Measurements from ENCODE around the gene CEP89.
A peak's percentile ranks its signal among the peaks of the same experiment; 100 is the strongest.
"Not testable (repeated sequence)": the region's sequence is repeated elsewhere in the genome, so short reads cannot be mapped to it uniquely, and the experiment has no call there.

CEP89 gene
- total RNA-seq: 15.5 to 23.9 reads per million in 2 experiments

DNA sequence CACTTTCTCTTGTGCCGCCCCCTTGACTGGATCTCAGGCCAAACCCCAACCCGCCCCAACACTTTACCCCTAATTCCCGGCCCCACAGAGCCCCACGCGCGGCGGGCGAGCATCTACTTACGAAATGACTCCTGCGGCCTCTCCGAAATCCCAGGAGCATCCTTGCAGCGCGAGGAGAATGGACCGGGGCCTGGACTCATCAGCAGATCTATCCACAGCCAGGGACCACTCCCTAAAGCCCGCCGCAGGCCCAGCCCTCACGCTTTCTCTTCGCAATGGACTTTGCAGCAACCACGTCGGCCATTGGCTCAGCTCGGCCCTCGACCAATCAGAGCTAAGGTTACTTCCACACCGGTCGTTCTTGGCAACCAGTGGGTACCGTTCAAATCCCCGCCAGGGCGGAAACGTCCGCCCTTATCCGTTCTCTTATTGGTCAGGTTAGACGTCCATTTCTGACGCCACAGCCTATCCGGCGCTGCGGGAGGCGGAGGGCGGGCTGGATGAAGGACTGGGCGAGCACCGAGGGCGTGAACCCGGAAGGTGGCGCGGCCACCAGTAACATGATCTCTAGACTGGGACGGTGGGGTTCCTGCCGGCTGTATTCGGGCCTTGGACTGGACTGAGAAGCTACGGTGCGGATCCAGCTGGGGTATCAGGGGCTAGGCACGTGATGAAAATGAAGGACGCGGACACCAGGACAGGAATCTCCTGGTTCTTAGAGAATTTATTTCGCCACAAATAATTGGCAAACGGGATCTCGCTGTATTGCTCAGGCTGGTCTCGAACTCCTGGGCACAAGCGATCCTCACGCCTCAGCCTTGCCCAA lies at the start of gene CEP89, which contains the start of gene FAAP24:
Gene CEP89 (minus strand): TSS at position 244 of the 826 bp plus-strand sequence. CDS start 84 bp downstream, at position 160.
Gene FAAP24 (plus strand): TSS at position 528 of the 826 bp plus-strand sequence. CDS start 955 bp downstream, outside the sequence.
- peak; percentile 98 for DNase-seq (ENCODE audit: low read depth)

DNA sequence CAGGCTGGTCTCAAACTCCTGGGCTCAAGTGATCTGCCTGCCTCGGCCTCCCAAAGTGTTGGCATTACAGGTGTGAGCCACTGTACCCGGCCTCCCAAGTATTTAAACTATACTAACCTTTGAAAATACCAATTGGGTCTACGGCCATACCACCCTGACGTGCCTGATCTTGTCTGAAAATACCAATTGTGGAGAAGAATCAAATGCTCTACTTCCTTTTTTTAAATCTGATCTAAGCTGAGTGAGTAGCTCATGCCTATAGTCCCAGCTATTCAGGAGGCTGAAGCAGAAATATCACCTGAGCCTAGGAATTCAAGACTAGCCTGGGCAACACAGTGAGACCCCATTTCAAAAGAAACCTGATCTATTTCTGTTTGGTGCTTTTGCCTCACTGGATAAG lies 39.1 kb upstream of the CEP89 start:
- not testable (repeated sequence) for DNase-seq (ENCODE audit: low read depth)

DNA sequence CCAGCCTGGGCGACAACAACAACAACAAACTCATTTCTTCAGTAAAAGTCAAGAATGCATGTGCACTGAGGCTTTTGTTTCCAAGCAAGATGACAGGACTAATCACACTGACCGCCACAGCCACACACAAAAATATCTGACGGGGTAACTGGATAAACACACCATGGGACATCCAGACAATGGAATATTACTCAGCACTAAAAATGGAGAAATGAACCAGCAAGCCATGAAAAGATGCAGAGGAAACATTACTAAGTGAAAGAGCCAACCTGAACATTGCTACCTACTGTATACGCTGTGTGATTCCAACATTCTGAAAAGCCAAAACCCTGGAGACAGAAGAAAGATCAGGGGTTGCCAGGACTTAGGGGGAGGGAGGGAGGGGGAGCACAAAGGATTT lies 37.0 kb upstream of the CEP89 start:
- DNase-seq (ENCODE audit: low read depth): no peak

DNA sequence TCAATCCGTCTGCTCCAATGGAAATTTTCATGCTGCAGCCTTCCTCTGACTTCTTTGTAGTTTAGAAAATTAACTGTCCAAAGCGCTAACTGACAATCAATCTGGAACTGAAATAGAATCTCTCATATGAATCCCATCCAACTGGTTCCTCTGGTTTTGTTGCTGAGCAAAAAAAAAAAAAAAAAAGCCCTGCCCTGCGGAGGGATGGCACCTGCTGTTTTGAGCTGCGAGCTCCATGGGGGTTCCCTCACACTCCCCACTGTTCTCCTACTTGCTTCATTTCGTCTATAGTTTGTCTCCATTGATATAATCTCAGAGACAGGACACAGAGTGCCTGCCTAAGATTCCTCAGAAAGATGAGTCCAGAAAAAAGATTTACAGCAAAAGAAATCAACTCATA lies 33.7 kb upstream of the CEP89 start:
- no peak for DNase-seq (ENCODE audit: low read depth)

DNA sequence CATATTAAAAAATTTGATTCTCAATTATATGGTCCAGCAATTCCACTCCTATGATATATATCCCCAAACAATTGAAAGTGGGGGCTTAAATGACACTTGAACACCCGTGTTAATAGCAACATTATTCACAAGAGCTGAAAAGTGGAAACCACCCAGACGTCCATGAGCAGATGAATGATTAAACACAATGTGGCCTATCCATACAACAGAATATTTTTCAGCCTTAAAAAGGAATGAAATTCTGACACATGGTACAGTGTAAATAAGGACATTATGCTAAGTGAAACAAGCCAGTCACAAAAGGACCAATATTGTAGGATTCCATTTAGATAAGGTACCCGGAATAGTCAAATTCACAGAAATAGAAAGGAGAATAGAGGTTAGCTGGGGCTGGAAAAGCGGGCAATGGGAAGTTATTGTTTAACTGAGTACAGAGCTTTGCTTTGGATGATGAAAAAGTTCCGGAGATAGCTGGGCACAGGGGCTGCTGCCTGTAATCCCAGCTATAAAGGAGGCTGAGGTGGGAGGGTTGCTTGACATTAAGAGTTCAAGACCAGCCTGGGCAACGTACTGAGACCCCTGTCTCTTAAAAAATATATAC lies 31.8 kb upstream of the CEP89 start:
- not testable (repeated sequence) for DNase-seq (ENCODE audit: low read depth)

DNA sequence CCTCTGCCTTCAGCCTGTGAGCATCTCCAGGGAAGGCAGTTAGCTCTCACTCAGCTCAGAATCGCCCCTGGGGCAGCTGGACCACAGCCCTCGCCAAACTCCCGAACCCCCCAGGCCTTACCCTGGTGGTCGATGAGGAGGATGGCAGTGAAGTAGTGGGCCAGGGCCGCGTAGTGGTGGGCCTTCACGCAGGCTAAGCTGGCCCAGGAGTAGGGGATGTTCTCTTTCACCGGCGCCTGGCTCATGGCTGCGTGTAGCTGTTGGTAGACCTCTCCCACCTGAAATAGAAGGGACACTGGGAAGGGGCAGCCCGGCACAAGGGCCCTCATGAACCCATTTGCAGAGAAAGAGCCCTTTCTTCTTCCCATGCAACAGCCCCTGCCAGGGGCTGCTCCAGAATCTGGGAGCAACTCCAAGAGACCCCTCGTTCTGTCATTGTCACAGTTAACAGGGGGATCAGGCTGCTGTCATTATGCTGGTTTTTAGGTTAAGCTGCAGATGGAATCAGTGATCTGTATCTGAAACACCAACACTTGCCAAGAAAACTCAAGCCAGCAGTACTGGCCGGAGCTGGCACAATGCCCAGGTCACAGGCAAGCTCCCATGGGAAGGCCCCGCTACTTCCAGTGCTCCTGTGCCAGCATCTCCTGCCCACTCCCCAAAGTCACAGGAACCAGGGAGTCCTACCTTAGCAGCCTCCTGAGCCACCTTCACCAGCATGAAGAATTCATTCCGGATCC lies 30.5 kb upstream of the CEP89 start:
- DNase-seq (ENCODE audit: low read depth): not testable (repeated sequence)

DNA sequence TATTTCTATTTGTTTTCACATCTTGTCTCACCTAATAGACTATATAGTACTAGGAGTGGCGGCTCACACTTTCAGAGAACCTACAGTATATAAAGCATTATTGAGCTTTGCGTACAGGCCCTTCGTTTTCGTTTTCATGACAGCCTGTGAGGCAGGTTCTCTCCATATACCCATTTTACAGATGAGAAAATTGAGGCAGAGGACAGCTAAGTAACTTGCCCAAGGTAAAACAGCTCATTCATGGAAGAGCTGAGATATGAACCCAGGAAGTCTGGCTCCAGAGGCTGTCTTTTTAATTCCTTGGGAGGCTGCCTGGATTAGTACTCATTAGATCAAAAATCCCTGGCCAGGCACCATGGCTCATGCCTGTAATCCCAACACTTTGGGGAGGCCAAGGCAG lies 29.2 kb upstream of the CEP89 start:
- DNase-seq (ENCODE audit: low read depth): no peak

DNA sequence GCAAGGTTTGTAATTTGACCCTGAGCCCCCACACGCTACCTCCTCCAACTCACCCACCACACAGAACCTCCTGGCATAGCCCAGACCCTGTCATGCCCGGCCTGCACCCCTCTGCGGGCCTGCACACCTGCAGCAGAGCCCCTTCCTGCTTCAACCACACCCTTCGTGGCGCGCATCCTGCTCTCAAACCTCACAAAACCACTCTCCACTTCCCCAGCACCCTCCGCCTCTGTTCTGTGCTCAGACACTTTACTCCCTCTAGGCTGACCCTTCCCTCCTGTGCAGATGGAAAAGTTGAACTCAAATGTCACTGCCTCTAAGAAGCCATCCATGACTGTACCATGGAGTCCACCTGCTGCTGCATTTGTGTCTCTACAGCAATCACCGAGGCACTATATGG lies 28.8 kb upstream of the CEP89 start:
- DNase-seq (ENCODE audit: low read depth): no peak

DNA sequence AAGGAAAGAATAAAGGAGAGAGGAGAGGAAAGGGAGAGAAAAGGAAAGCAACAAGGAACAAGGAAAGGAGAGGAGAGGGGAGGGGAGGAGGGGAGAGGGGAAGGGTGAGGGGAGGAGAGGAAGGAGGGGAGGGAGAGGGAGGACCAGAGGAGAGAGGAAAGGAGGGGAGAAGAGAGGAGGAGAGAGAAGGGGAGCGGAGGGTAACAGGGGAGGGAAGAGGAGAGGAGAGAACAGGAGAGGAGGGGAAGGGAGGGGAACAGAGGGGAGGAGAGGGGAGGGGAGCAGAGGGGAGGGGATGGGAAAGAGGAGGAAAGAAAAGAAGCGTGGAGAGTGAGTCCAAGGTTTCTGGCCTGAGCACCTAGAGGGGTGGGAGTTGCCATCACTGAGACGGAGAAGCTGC lies 27.0 kb upstream of the CEP89 start:
- DNase-seq (ENCODE audit: low read depth): no peak

DNA sequence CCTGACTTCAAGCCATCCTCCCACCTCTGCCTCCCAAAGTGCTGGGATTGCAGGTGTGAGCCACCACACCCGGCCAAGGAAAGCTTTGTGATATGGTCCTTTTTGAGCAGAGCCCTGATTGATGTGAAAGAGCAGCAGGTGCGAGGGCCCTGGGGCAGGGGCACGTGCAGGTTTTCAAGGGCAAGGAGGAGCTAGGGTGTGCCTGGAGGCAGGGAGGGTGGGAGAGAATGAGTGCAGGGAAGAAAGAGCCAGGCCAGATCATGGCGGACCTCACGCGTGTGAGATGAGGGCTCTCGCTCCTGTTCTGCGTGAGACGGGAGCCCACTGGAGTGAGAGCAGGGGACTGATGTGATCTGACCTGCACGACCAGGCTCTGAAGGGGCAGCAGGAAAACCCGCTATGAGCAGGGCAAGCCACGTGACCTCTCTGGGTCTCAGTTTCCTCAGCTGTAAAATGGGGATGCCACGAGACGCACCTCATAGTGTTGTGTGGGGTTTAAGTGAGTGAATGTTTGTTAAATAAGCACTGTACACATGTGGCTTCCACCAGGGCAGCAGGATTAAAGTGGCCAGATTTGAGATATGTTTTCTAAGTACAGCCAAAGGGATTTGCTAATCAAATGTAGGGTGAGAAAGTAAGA lies 26.1 kb upstream of the CEP89 start:
- no peak for DNase-seq (ENCODE audit: low read depth)

DNA sequence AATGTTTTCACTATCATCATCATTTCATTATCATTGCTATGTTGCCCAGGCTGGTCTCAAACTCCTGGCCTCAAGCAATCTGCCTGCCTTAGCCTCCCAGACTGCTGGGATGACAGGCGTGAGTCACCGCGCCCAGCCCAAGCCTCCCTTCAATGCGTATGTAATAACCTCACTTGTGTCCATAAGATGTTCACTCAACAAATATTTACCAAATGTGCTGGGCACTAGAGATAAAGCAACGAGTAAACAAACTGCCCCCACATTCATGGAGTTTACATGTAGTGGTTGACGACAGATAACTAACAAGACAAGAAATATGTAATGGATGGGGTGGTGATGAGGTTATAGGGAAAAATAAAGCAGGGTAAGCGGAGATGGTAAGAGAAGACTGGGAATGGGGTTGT lies 25.3 kb upstream of the CEP89 start:
- DNase-seq (ENCODE audit: low read depth): not testable (repeated sequence)

DNA sequence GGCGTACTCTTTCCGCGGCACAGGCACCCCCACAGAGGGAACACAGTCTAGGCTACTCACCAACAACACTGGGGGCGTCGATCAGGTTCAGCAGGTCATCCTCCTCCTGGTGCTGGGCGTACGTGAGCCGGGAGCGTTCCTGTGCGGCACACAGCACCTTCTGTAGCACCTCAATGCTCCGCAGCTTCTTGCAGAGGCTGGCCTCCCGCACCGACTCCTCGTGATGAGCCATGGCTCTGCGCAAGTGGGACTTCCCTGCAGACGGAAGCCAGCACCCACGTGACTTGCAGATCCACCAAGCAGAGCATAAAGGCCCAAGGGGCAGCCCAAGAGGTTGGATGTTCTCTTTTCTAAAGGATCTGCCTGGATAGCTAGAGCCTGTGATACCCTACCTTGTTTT lies 24.2 kb upstream of the CEP89 start:
- DNase-seq (ENCODE audit: low read depth): not testable (repeated sequence)

DNA sequence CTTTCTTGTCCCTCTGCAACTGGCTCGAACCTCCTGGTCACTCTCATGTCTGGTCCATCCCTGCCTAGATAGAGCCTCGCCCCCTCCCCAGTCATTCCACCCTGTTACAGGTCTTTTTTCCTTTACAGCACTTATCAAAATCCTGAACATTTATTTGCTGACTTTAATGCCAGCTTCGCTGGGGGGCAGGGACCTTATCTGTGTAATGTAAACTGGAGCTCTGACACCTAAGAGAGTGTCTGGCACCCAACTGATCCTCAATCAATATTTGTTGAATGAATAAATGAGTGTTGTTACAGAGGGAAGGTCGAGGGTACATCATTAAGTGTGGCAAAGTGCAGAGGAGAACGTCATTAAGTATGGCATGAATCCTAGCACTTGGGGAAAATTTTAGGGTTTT lies 17.0 kb upstream of the CEP89 start:
- DNase-seq (ENCODE audit: low read depth): no peak

DNA sequence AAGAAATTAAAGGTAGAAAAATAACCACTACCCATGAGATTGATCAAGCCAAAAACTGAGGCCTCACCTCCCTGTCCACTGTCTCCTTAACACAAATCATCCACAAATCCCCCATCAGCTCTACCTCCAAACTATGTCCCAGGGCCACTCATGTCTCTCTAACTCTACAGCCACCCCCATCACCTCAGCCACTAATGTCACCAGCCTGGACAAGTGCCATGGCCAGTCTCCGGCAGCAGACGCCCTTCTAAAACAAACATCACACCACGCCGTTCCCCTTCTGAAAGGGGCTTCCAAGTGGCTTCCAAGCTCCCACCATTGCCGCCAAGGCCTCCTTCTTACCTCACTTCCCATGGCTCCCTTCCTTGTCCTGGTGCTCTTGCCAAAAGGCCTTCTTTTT lies 16.5 kb upstream of the CEP89 start:
- DNase-seq (ENCODE audit: low read depth): not testable (repeated sequence)

DNA sequence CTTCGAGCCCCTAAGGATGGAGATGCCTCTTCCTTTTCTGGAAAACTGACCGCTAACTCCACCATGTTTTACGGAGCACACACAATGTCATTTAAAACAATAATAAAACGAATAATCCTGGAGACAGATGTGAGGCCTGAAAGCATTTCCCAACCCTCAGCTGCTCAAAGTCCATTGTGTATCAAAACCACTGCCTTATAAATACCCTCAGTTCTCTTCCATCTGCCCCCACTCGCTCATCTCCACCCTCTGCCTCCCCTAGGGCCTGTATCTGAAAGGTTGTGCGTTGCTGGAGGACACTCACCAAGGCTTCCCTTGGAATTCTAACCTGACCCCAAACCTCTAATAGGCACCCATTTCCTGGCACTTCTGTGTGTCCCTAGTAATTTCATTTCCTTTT lies 10.7 kb upstream of the CEP89 start:
- not testable (repeated sequence) for DNase-seq (ENCODE audit: low read depth)

DNA sequence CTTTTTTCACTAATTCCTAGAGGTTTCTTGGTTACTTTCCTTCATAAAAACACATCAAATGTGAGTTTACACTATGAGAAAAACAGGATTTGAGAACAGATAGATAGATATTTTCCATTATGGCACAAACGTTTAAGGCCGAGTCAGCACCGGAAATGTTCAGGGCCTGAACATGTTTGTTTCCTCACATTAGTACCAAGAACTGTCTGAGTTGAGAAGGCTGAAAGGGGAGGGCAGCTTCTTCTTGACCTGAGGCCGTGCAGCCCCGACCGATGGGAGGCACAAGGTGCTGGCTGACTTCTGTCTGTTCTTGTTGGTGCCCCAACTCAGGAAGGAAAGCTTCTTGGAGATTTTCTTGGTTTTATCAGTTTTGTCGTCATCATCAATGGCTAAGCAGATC lies 8.0 kb upstream of the CEP89 start:
- DNase-seq (ENCODE audit: low read depth): not testable (repeated sequence)

DNA sequence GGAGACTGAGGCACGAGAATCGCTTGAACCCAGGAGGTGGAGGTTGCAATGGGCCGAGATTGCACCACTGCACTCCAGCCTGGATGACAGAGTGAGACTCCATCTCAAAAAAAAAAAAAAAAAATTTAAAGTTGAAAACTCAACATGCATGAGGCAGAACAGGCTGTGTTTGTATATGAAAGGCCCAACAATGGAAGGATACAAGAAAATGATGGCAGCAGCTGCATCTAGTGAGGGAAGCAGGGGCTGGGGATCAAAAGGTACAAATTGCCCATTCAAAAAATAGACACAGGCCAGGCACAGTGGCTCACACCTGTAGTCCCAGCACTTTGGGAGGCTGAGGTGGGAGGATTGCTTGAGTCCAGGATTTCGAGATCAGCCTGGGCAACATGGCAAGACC lies 6.1 kb upstream of the CEP89 start:
- not testable (repeated sequence) for DNase-seq (ENCODE audit: low read depth)

DNA sequence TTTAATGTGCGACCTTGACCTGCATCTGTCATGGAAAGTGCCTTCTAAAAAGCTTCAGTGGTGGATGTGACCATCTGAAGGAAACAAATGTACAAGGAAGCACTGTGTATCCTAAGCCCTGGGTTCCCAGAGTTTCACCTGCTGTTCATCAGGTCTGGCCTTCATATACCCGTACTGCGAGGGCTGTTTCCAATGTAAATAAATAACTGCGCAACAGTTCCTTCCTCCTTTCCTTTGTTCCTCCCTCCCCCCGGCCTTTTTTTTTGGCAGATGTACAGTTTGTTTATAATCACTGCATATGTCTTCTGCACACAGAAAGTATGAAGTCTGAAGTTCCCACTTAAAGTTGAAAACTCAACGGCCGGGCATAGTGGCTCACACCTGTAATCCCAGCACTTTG lies 5.5 kb upstream of the CEP89 start:
- DNase-seq (ENCODE audit: low read depth): no peak

DNA sequence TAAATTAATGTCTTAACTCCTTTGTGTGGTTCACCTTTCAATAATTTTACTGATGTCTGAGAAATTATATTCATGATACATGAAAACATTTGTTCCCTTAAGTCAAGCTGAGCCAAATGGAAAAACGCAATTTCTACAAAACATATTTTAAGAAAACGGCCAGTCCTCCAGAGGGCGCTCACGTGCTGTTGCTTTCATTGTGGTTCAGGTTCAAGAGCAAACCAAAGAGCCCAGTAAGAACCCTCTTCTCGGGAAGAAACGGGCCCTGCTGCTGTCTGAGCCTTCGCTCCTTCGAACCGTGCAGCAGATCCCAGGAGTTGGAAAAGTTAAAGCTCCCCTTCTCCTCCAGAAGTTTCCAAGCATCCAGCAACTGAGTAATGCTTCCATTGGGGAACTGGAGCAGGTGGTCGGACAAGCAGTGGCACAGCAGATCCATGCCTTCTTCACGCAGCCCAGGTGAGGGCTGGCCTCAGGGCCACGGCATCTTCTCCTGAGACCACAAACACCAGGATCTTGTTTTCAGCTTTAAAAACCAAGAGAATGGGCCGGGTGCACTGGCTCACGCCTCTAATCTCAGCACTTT lies 4.6 kb upstream of the CEP89 start:
- peak; percentile 52 for DNase-seq (ENCODE audit: low read depth)

DNA sequence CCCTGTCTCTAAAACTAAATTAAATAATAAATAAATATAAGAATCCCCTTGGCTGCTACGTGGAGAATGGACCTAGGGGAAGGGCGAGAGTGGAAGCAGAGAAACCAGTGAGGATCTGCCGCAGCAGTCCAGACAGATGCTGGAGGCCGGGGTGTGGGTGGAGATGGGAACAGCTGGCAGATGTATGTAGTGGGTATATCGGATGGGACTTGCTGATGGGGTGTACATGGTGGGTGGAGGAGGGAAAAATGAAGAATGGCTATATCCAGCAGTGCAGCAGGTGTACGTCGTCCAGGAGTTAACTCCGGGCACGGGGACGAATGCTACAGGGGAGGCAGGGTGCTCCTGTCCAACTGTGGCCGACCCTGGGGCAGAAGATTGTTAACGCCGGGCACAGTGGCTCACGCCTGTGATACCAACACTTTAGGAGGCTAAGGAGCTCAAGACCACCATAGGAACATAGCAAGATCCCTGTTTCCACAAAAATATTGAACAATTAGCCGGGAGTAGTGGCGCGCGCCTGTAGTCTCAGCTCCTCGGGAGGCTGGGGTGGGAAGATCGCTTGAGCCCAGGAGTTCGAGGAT lies 654 bp downstream of the CEP89 start:
- DNase-seq (ENCODE audit: low read depth): no peak

DNA sequence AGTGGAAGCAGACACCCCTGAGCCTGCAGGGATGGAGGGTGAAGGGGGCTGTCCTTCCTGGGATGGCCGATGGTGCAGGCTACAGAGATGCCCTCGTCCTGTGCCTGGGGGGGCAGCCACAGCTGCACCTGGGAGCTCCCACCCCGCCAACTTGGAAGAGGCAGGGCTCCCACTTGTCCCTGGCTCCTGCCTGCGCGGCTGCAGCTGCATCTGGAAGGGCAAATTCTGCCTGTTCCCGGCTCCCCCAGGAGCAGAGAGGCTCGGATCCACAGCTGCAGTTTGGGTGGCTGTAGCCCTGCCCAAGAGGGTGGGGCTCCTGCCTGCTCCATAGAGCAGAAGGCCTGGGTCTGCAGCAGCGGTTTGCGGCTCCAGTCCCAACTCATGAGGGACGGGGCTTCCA lies 2.2 kb downstream of the CEP89 start:
- DNase-seq (ENCODE audit: low read depth): no peak
